NCI-H460 (cell line): ENCODE results near the gene HAND2. TPM values are rescaled to one million over a fixed set of nuclear protein-coding genes. Genes with fewer than 3 reads are reported as not detected.

Experiments
- DNase-seq: peaks from one replicate; pipeline ENCODE4 v3.0.0-alpha.2; 2016; ENCODE audit warnings: low read depth; ENCODE audit errors: extremely low read depth
- total RNA-seq: library from RNA; depleted of rRNA; stranded (reverse); fragments of >200 nt; shearing (Covaris generic); gene quantifications from 2 replicates; pipeline ENCODE4 v1.2.3, GENCODE V29; 2014

Gene HAND2
- total RNA-seq, 1 experiment from 2014 or later = not detected

DNA sequence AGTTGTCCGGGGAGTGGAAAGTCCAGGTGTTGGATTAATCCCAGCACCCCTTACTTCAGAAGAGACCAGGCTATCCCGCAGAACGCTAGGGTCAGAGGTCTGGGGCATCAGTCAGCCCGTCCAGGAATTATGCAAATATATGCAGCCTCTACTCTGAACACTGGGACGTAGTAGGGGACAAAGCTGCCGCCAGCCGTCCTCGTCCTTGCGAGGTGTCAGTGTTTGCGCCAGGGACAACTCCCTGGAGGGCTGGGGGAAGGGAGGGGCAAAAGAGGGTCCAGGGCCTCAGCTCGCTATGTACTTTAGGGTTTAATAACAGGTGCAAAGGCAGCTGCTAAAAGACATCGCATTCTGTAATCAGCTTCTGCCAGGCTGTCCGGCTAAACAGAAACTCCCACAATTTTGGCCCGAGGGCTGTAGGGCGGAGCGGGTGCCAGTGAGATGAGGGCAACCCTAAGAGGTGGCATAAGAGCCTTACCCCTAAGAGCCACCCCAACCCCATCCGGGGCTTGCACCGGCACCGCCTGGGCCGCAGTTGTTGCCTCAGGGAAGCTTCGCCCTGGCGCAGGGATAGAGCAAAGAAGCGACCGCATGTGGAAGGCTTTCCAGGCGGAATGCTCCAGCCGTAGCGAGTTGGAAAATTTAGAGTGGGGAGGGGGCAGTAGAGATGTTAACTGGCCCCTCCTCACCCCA lies 8.4 kb downstream of the HAND2 start:
- DNase-seq = no peak

DNA sequence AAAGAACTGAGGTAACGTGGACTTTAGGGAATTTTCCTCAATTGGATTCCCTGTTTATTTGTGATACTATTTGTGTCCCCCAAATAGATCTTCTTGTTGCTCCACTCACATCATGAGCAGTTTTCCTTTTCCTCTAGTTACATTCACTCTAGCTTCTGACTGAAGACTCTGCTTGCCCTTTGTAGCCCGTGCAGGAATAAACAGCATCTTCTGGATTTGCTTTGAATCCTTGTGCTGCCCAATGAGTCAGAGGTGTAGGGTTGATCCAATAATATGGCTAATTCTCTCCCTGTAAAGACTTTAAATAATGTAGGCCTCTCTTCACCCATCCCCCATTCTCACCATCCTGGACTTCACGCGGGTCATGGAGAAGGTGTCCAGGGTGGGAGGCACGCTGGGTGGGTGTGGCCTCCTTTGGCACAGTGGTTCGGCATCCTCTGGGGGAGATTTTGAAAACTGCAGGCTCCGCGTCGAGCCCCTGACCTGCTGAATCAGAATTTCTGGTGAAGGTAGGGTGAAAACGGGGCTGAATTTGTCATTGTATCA lies 9.0 kb downstream of the HAND2 start:
- DNase-seq = no peak

DNA sequence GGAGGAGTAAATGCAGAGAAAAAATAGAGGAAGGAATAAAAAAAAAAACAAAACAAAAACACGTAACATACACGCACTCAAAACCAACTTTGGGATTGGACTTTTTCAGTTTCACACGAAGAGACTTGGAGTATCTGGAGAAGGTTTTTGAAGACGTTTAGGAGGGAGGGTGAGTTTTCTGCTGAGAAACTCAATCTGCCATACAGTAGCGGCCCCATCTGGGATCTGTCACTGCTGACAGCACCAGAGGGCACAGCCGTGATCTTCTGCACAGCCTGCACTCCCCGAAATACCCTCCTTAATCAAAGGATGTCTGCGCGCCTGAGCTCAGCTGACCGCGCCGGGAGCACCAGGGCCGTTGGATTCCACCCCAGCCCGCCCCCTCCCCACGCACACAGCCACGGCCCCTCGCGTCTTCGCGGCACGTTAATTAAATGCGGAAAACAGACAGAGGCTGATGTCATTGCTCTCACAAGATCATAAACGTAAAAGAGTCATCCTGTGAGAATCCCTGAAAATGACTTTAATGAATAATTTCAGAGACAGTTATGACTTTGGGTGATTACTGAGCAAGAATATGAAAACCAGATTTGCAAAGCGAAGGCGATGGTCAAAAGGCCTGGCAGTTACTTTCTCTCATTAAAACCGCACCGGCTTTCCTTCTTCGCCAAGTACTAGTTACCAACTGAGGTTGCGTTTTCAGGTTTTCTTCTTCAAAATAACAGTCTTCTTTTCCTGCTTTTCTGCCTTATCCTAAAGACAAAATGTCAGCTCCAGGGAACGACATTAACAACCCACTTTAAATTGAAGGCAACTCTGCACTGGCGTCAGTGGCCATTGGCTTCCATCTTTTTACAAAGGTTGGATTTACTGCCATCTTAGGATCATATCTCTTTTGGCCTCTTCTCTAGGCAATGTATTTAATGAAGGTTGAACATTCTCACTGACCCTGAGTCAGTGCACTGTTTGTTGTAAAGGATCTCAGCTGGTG lies 10.6 kb downstream of the HAND2 start:
- no peak for DNase-seq

DNA sequence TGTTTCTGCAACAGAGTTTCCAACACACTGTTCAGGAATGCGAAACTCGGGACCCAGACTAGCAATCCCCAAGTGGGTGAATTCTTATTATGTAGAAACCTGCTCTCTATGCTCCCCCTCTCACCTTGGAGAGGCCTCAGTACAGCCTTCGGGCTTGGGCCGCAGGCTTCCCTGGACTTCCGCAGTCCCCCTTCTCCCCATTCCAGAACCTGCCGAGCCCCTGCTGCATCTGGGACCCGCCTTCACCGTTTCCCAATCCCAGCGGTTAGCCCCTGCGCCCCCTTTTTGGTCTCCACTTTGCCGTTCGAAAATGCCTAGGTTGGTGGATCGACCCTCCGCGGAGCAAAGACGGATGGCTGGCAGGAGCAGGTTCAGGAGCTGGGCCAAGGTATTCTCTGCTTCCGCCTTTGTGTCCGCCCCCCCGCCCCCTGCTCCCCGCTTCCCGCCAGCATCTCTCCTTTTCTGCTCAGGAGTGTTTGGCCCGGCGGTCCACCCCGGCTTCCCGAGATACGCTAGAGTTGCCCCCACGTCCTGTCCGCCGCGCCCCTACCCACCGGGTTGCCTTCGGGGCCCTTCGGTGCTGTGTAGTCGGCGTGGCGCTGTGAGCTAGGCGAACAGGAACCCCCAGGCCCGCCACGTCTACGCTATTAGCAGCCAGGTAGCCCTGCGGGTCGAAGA lies 11.5 kb downstream of the HAND2 start:
- DNase-seq = no peak

DNA sequence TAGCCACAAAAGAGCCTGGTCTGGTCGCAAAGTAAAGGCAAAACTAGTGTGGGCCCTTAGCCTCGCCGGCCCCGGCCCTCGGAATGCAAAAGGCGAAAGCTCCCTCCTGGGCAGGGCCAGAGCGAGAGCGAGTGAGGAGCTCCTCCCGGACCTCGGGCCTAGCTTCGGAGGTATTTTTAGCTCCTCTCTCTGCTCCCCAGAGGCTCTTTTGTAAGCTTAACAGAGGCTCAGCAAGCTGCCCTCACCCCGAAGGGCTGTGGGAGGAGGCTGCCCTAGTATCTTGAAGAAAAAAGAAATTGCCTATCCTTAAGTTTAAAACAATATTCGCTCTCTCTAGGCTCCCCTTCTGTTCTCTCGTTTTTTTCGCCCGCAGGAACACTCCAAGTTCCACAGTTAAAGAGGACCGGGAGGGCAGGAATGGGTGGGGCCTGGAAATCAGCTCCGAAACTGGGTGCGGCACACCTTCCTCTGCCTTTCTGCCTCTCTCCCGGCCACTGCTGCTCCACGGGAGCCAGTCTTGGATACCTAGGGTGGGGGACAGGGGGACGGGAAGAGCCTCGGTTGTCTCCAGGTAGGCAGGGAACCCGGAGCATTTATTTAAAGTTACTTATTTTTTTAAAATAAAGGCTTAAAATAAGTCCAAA lies 12.1 kb downstream of the HAND2 start:
- DNase-seq = no peak

DNA sequence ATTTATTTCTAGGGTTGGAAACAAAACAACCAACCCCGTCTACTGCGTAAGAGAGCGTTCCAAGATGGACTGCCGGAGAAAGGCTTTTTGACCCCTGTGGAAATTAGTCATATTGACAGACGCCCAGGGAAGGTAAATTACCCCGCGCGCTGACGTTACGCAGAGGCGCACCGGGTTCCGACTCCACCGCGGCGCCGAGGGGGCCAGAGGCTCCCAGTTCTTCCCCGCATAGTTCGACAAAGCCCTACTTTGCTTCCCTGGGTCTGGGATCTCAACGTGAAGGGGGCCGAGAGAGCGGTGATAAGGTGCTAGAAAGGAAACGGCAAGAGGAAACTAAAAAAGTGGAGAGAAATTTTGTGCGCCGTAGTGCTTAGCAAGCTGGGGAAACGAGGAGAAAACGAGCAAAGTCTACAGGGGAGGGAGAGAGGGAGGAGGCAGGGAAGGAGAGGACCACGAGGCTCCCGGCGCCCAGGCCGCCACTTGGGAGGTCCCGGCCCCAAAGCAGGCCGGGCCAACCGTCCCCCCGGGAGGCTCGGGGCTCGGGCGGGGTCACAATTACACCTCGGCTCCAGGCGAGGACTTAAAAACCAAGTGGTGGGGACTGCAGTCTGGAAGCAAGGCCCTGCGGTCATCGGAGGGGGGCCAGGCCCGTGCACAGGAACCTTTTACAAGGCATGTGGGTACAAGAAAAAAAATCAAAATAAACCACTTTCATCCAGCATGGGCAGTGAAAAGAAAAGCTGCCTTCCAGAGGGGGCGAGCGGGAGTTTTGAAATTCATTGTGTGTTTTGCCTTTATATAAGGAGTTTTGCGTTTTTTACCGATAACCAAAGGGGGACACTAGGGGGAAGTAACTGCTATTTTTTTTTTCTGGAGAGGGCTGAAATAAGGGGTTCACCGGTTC lies 13.2 kb downstream of the HAND2 start:
- DNase-seq = no peak

DNA sequence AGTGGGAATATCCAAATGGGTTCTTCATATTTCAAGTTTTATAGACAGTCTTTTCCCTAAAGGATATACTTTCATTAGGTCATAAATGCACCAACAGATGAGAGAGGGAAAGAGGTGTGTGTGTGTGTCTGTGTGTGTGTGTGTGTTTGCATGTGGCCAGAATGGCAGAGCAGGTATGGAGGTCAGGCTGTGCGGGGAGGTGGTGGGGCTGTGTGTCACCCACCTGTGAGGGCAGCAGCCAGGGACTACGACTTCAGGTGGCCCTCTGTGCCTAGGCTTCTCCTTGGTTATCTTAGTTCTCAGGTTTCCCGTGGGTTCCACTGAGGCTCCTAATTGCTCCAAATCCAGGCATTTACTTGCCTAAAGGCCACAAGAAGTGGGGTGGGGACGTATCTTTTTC lies 14.6 kb downstream of the HAND2 start:
- DNase-seq = no peak

DNA sequence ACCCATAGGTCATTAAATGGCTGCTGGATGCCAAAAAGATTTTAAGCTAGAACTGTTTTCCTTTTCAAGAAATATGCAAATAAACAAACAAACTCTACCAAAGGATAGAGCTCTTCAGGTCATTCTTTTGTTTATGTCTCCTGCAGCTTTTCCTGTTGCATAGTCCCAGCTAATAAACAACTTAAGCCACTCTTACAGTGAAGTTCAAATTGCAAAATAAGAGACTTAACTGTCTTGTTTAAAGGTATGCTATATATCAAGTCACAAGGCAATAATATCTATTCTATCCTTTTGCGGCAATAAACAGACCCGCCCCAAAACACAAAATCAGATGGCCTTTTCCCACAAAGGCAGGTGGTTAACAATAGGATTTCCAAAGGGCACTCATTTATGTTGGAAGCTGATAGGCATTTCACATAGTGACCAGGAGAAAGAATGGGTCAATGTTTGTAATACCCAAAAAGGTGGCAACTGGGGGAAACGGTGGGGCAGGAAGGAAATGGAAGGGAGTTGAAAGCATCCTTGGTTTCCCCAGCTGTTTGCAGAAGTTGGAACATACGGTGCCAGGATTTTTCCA lies 15.3 kb downstream of the HAND2 start:
- DNase-seq = no peak

DNA sequence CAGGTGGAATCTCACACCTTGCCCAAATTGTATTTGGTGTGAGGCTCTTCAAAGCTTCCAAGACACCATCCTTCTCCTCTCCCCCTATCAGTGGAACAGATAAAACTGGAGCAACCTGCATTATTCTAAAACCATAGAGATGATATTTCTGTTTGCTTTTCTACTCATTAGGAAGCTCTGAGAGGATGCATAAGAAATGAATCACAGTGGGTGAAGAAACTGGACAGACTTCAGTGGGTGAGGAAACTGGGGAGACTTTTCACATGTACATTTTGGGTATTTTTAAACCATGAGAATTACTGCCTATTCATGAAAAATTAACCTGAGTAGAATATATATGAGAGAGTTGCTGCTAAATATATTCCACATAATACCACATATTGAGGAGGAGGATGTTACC lies 16.4 kb downstream of the HAND2 start:
- DNase-seq = no peak

DNA sequence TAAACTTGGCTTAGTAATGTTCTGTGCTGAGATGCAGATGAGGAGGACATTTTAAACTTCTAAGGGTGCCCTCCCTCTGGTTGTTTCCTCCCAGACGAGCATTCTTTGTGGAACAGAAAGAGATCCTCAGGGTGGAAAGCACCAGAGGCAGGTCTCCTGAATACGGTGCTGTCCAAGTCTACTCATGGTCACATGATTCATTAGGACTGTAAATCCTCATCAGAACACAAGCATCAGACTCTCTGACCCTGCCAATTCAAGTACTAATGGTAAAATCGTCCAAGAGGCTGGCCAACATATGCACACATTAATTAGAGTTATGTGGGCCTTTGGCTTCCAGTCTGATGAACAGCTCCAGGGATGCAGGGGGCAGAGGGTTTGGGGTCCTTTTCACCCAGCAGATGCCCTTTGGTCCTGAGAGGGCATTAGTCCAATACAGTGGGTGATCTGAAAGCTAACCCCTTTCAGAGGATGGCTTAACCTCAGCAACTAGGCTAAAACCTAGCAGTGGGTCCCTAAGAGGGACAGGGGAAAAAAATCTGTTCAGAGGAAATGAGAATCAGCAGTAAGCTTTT lies 18.2 kb downstream of the HAND2 start:
- no peak for DNase-seq

DNA sequence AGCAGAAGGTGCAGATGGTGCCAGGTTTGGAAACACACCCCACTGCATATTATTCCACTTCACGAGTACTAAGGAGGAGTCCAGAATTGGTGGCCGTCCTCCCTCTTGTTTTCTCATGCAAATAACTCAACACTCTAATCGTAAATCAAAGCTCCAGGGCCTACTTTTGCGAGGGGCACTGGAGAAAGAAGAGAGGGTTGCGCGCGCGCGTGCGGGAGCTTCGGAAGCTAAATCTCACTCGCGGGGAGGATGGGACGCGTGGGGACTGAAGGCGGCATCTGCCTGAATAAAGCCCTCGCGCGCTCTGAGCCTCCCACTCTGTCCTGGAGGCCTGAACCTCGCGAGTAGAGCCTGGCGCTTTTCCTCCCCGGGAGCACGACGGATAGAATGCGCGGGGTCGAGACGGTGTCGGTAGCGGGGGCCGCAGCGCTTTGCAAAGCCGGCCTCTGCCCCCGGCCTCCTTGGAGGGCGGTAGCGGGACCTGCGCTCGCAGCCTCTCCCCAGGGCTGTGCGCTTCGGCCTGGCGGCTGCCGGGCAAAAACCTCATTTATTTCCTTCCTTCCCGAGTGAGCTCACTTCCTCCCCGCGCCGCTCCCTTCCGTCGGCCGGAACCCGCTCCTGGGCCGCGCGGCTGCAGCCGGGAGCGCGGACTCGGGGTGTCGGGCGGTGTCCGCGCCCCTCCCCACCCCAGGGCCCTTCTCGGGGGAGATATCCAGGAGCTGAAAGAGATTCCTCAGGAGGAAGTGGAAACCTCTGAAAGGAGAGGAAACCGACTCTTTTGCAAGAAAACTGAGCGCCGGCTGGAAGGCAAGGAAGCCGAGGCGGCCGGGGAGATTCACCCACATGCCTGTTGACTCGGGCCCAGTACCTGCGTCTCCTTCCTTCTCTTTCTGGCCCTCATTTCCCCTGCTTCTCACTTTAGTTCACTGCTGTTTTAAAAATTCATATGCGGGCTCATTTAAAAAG lies 20.7 kb downstream of the HAND2 start:
- no peak for DNase-seq

DNA sequence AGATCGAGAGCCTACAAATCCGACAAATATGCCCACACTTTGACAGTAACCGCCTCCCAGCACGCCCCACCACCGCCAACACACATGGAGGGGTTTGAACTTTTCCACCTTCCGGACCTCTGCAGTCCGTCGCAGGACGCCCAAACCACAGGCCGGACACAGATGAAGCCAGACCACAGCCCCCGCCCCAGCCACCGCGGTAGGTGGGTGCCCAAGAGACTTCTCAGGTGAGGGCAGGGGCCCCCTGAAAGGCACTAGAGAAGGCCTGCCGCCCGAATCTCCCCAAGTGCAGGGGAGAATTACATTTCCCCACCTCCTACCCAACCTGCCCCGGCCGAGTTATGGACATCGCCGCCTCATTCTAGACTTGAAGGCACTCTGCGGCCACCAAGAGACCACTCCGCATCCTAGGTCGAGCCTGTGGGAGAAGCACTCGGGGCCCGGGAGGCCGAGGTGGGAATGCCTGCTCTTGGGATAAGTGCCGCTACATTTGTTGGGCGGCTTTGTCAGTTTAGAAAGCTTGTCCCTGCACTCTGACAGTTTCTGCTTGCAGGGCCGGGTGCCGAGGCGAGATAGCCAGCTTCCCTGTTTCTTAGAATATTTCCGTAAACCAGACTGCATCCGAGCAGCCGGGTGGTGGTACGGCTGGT lies 21.5 kb downstream of the HAND2 start:
- DNase-seq = no peak

DNA sequence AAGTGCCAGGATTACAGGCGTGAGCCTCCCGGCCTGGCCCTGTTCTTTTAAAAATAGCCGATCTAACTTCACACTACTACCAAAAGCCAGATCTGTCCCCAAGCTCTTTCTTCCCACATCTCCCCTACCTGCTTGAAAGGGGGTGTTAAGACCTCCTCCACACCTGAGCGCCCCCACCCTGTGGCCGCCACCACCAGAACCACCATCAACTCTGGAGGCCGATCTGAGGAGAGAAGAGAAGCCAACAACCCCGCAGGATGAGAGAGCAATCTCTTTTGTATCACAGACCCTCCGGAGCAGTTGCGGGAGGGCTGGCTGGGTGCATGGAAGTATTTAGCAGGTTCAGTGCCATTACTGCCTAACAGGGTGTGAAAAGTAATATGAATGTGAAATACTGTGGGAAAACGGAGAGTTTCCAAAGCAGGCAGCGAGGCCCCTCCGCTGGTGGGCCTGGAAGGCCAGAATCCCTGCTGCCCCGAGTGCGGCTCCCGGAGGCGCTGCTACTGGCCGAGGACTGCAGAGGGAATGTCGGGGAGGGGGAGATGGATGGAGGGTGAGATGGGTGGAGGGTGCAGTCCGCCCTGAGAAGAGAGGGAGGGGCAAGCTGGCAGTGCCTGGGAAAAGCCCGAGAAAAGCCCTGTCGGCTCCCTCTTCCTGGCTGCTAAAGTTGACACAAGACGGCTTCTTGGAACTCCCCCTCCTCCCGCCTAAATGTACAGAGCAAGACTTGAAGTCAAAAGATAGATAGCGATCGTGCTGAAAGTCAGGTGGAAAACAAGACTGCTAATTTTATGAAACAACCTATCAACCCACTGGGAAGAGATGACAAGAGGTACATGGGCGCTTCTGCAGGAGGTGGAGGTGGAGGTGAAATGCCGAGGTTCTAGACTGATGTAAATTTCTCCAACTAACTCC lies 22.3 kb downstream of the HAND2 start:
- DNase-seq = no peak

DNA sequence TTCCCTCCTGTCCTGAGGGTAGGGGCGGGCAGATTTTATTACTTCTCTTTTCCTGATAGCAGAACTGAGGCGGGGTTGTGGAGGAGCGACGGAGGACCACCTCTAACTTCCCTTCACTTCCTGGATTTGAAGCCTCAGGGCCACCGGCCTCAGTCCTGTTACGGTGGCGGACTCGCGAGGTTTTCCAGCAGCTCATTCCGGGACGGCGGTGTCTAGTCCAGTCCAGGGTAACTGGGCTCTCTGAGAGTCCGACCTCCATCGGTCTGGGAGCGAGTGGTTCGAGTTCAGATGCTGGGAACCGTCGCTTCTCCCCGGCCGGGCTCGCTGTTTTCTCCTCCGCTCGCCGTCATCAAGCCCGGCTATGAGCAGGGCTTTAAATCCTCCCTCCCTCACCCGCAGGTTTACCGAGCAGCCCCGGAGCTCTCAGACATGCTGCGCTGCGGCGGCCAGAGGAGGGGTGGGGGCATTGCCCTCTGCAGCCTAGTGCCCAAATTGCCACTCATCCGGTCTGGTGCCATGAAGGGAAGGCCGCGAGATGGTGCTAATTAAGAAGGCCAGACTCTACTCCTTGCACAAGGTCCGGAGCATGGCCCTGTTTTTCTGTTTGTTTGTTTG lies 23.3 kb downstream of the HAND2 start:
- no peak for DNase-seq

DNA sequence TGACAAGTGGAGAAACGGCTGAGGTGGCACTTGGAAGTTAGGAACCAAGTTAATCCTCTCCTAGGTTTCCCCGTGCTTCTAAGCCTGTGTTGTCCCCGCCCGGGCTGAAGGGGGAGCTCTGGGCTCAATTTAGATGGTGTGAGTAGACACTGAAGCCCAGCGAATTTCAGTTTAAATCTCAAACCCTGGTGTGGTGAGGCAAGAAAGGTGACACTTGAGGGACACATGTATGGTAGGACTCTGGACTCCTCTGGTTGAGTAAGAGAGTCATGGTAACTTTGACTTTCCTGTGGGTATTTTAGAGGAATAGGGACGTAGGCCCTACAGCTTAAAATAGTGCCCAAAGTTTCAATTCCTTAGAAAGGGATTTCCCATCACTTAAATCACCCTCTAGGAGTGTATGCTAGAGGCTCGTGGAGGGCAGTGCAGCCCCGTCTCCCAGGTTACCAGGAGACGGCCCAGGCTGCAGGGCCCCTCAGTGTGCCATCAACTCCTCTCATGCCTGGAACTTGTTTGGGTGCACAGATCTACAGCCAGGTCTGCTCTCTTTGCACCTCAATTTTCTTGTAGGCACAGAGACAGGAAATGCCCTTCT lies 24.0 kb downstream of the HAND2 start:
- peak; percentile 45 for DNase-seq
